ENCODE measurements around the gene SLC28A1.
A peak's percentile ranks its signal among the peaks of the same experiment; 100 is the strongest.

The SLC28A1 gene

DNA sequence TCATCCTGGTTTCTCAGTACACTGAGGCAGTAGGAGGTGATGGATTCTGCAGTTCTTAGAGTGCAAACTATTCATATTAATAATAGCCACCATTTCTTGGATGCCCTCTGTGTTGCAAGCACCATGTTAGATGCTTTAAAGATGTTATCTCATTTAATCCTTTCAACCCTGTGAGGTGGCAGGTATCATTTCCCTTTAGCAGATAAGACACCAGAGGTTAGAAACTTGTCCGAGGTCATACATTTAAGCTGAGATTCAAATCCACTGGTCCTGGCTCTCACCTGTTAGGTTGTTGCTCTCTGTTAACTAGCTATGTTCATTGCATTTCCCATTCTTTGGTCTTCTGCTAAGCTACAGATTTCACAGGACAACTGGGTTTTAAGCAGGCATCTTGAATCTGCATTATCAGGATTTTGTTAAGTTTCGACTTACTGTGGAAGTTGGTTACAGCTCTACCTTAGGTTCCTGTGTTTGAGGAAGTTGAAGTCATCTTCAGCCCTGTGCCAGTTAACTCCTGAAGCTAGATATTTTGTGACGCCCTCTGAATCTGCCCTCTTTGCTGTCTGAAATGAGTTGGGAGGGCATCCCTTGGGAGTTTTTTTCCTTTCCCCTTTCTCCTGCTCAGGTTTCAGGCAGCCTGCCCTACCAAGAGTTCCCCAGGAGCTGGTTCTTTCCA is 103.6 kb downstream of the SLC28A1 start:
- H3K4me3 ChIP-seq = no peak overlapping the region
- peaks cover 33% of the 10 kb centered on the region for H3K4me1 ChIP-seq
- no peaks in the 10 kb centered on the region for H3K27me3 ChIP-seq (ENCODE audit: low read depth)
- peaks cover 5% of the 10 kb centered on the region; the same call in 1 of the 2 replicates for H3K36me3 ChIP-seq (replicated peaks)
- no peak for DNase-seq (ENCODE audit: low spot score in 2 of 2)
- no peaks in the 10 kb centered on the region for H3K9me3 ChIP-seq
- in situ Hi-C loops (cut with MboI; ENCODE audit: low sequenced_read_pairs) = no loop called here

DNA sequence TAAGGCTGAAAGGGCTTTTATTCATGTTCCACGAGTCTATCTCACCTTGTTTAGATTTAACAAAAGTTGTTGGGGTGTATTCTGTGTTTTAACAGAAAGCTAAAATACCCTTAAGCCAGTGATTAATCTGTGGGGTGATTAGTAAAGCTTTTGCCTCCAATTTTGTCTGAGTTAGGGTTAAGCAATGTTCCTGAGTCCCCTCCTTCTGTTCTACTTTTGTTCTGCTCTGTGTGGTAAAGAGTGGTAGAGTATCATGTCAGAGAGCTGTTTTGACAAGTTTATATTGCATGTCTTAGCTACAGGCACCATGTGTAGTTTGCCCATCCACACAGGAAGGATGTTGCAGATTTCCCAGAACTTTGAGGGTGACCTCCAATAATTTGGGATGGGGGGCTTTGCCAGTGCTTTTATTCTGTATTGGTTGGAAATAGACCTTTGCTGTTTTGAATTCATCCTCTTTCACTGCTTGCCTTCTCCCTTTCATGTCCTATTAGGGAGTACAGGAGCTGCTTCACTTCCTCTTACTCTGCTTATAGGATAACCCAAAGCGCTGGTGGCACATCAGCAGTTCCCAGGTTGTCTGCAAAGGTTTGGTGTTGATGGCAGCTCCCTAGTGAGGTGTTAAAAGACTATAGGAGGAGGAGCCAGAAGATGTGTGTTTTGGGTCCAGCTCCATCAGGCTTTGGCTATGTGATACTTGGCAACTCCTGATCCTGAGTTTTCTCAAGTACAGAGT is 104.6 kb downstream of the SLC28A1 start:
- Histone ChIP-seq H3K9me3 (no peaks in the 10 kb centered on the region), H3K4me3 (no peak overlapping the region), H3K27me3 (ENCODE audit: low read depth) (no peaks in the 10 kb centered on the region), H3K36me3 (replicated peaks) (peaks cover 5% of the 10 kb centered on the region; the same call in 1 of the 2 replicates), H3K4me1 (peaks cover 24% of the 10 kb centered on the region)
- DNase-seq (ENCODE audit: low spot score in 2 of 2) = no peak
- in situ Hi-C loops (cut with MboI; ENCODE audit: low sequenced_read_pairs) = no loop called here

DNA sequence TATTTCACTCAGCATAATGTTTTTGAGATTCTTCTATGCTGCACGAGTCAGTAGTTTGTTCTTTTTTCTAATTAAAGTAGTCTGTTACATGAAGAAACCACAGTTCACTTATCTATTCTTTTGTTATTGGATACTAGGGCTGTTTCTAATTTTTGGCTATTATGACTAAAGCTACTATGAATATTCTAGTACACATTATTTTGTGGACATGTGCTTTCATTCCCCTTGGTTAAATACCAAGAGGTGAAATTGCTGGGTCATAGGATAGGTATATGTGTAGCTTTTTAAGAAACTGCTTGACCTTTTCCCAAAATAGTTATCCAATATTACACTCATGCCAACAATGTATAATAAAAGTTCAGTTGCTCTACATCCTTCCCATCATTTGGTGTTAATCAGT is 106.0 kb downstream of the SLC28A1 start:
- in situ Hi-C loops (cut with MboI; ENCODE audit: low sequenced_read_pairs) = no loop called here
- Histone ChIP-seq H3K27me3 (ENCODE audit: low read depth) (no peaks in the 10 kb centered on the region), H3K36me3 (replicated peaks) (peaks cover 5% of the 10 kb centered on the region; the same call in 1 of the 2 replicates), H3K4me3 (no peak overlapping the region), H3K9me3 (no peaks in the 10 kb centered on the region), H3K4me1 (peaks cover 13% of the 10 kb centered on the region)
- DNase-seq (ENCODE audit: low spot score in 2 of 2) = peak in 1 of 2 experiments; percentile 32

- peaks cover 13% of the 10 kb centered on the region for H3K4me1 ChIP-seq
- in situ Hi-C loops (cut with MboI; ENCODE audit: low sequenced_read_pairs) = no loop called here
- no peaks in the 10 kb centered on the region for H3K27me3 ChIP-seq (ENCODE audit: low read depth)
- no peaks in the 10 kb centered on the region for H3K9me3 ChIP-seq
- no peak overlapping the region for H3K4me3 ChIP-seq
- DNase-seq (ENCODE audit: low spot score in 2 of 2) = peak in 1 of 2 experiments; percentile 54
- peaks cover 5% of the 10 kb centered on the region; the same call in 1 of the 2 replicates for H3K36me3 ChIP-seq (replicated peaks)
These were observed 106.7 kb downstream of the SLC28A1 start for GRCh38 chr15:84991014-84991712.

GRCh38 chr15:84992157-84992944 is 107.9 kb downstream of the SLC28A1 start:
- no peaks in the 10 kb centered on the region for H3K9me3 ChIP-seq
- H3K4me3 ChIP-seq = no peak overlapping the region
- H3K36me3 ChIP-seq (replicated peaks) = peaks cover 5% of the 10 kb centered on the region; the same call in 1 of the 2 replicates
- DNase-seq (ENCODE audit: low spot score in 2 of 2) = no peak
- peaks cover 13% of the 10 kb centered on the region for H3K4me1 ChIP-seq
- in situ Hi-C loops (cut with MboI; ENCODE audit: low sequenced_read_pairs) = no loop called here
- H3K27me3 ChIP-seq (ENCODE audit: low read depth) = no peaks in the 10 kb centered on the region

All from HAP-1 (cell line).